Heart right ventricle (tissue), 16 donors: ENCODE results near the gene CYP46A1. TPM values are rescaled to one million over a fixed set of nuclear protein-coding genes. Genes with fewer than 3 reads are reported as not detected.

Source experiments
- ATAC-seq, 8 donors: fragments of 200-7000 bp; cut with Tn5 transposase; one replicate each; pipeline ENCODE4 v1.9.1; 2020; ENCODE audit warnings: mild to moderate bottlenecking in 8 of 8, moderate library complexity in 8 of 8, moderate number of reproducible peaks in 1 of 8
- DNase-seq, 2 donors: peaks; one replicate each; pipeline ENCODE4 v3.0.0-alpha.2; 2020
- H3K27ac ChIP-seq, 10 donors: fragments of 200-600 bp; sonication (generic) in 2 of 10; one replicate each; pipeline versions ENCODE4 v1.5.0 to v1.8.0; 2020 to 2022; ENCODE audit warnings: mild to moderate bottlenecking in 3 of 10
- H3K27me3 ChIP-seq, 7 donors: fragments of 200-600 bp; one replicate each; pipeline ENCODE4 v1.8.0; 2021 to 2022; ENCODE audit warnings: mild to moderate bottlenecking in 2 of 7
- H3K36me3 ChIP-seq, 9 donors: fragments of 200-600 bp; sonication (generic) in 1 of 9; one replicate each; pipeline versions ENCODE4 v1.5.0 to v1.8.0; 2020 to 2022; ENCODE audit warnings: mild to moderate bottlenecking in 2 of 9
- H3K4me1 ChIP-seq, 9 donors: fragments of 200-600 bp; sonication (generic) in 1 of 9; one replicate each; pipeline versions ENCODE4 v1.5.0 to v1.8.0; 2020 to 2022; ENCODE audit warnings: mild to moderate bottlenecking in 4 of 9
- H3K4me3 ChIP-seq, 10 donors: fragments of 200-600 bp; sonication (generic) in 2 of 10; one replicate each; pipeline versions ENCODE4 v1.5.0 to v1.8.0; 2020 to 2022; ENCODE audit warnings: mild to moderate bottlenecking in 7 of 10, moderate library complexity in 2 of 10
- H3K9me3 ChIP-seq, 11 donors: fragments of 200-600 bp in 10 of 11; sonication (generic) in 2 of 11; one replicate each; pipeline versions ENCODE4 v1.5.0 to v1.8.0; 2013 to 2022; ENCODE audit warnings: mild to moderate bottlenecking in 2 of 11, control low read depth in 1 of 11, moderate library complexity in 1 of 11
- WGBS, 2 donors: extraction: QIAGEN DNeasy Blood & Tissue Kit; methylation state at CpG; one replicate each; pipeline ENCODE4 v1.1.7; 2013; ENCODE audit warnings: inconsistent platforms in 1 of 2; 5-methylcytosine and 5-hydroxymethylcytosine counted together
- intact Hi-C, 10 donors: fragments of 100-400 bp; cut with DNase I; formaldehyde crosslinking; loops; one replicate each; pipeline versions ENCODE4 v1.11.1 to v1.14.2; 2022
- polyA plus RNA-seq, 2 donors: library from polyadenylated mRNA; stranded (reverse); fragments of 200-250 nt; gene quantifications; one replicate each; pipeline ENCODE4 v1.2.3, GENCODE V29; 2013
- total RNA-seq, 10 donors: library from RNA; stranded (reverse); fragmentation: NEBNext Ultra II Directional in 3 of 10; extraction: Animal tissue kit (Norgen Biotek cat#: 25700) in 3 of 10; gene quantifications; one replicate each; pipeline versions ENCODE4 v1.2.1 to v1.2.4, GENCODE V29; 2021 to 2023
- TF ChIP-seq, protein P1 (sequence below), 9 donors: fragments of 200-600 bp; sonication (generic) in 2 of 9; IDR thresholded peaks; one replicate each; pipeline versions ENCODE4 v1.5.0 to v1.8.0; 2021 to 2022; ENCODE audit warnings: antibody characterized with exemption in 9 of 9, mild to moderate bottlenecking in 5 of 9, moderate library complexity in 1 of 9
- donor health status: Arrhythmogenic right ventricular cardiomyopathy.
- donor health status: ischemic (EF 13 %, LVEDD 7.1; RV severe dilation, severe dysfunction).
- donor health status: healthy with polysubstance abuse.
- donor health status: DM: no; HTN: yes; CAD: no.
- donor health status: DM: no; HTN: no; CAD: no.
- donor health status: ischemic (EF 25% LVEDD 6.9; RV normal size, moderate dysfunction).
- donor health status: ischemic (EF 25% LVEDD 5.7; RV mildly dilated, moderate dysfunction).
- donor health status: healthy.
- donor health status: DM: yes; HTN: yes; CAD: no.
- donor health status: Ischemic cardiomyopathy.
- donor health status: ischemic (EF 35%, LVEDD 5.7; RV mildly dilated, moderate dysfunction).
- donor health status: nonischemic (EF 11% LVEDD 7.7; RV severe dilation, severe dysfunction).
- donor health status: DM: yes; HTN: yes; CAD: no.
- donor health status: PGD.
- donor health status: ischemic (EF 29% LVEDD 5.4; RV normal size, mild dysfunction).
- donor health status: nonischemic (EF 23%, LVEDD 6.1; RV moderate dilation, normal function).

The CYP46A1 gene
- total and polyA plus RNA-seq, 12 donors = 1.5 to 6.1 (median 3.5) TPM

DNA sequence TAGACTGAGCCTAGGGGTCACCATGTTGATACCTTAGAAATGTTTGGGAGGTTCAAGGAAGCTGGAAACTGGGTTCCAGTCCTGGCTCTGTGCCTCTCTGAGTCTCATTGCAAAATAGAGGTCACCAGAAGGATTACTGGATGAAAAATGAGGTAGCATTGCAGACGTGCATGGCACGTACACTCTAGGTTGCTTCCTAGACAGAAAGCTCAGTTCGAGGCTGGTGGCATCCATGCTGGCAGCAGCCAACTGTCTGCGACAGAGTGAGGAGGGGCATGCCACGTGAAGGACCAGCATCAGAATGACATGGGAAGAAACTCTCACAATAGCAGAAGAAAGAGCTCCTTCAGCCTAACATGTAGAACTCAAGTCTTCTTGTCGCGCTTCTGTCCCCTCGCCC is 4.6 kb upstream of the CYP46A1 start:
- Histone ChIP-seq H3K4me3 (no peak overlapping the region), H3K27ac (no peak overlapping the region), H3K36me3 (no peaks in the 10 kb centered on the region), H3K9me3 (peaks cover 0 to 21% (median 10%) of the 10 kb centered on the region in 11 donors), H3K27me3 (peaks cover 0 to 17% (median 3%) of the 10 kb centered on the region in 7 donors), H3K4me1 (peaks cover 7 to 22% (median 12%) of the 10 kb centered on the region in 9 donors)
- DNase-seq = no peak
- intact Hi-C loops = no loop called here
- TF ChIP-seq, protein P1, sequence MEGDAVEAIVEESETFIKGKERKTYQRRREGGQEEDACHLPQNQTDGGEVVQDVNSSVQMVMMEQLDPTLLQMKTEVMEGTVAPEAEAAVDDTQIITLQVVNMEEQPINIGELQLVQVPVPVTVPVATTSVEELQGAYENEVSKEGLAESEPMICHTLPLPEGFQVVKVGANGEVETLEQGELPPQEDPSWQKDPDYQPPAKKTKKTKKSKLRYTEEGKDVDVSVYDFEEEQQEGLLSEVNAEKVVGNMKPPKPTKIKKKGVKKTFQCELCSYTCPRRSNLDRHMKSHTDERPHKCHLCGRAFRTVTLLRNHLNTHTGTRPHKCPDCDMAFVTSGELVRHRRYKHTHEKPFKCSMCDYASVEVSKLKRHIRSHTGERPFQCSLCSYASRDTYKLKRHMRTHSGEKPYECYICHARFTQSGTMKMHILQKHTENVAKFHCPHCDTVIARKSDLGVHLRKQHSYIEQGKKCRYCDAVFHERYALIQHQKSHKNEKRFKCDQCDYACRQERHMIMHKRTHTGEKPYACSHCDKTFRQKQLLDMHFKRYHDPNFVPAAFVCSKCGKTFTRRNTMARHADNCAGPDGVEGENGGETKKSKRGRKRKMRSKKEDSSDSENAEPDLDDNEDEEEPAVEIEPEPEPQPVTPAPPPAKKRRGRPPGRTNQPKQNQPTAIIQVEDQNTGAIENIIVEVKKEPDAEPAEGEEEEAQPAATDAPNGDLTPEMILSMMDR (IDR thresholded peaks at IDR 0.05) = no peak
- WGBS, 2 donors = 85 to 89% methylated on average over 8 of the region's 8 CpGs
- ATAC-seq = no peak

DNA sequence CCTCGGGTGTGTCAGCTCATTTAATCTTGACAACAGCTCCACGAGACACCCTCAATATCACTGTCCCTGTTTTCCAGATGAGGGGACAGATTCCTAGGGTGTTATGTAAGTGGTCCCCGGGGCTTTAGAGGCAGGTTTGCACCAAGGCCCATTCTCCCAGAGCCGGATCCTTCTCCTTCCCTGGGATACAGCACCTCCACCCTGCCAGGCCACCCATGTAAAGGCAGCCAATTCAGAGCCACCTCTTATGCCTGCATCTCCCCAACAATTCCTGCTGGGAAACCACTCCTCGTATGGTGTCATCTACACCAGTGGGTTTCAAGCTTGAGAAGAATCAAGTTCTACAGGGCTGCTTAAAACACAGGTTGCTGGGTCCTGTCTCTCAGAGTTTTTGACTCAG is 4.1 kb upstream of the CYP46A1 start:
- peaks cover 9 to 24% (median 15%) of the 10 kb centered on the region in 9 donors for H3K4me1 ChIP-seq
- peaks cover 0 to 17% (median 3%) of the 10 kb centered on the region in 7 donors for H3K27me3 ChIP-seq
- intact Hi-C loops = loop anchor here in 6 of 10 donors (5.0 kb wide), 3 partner anchors 47 to 207 kb away; partner anchors contain the start of gene EML1 (in 2 of the 6)
- H3K27ac ChIP-seq = no peak overlapping the region
- H3K4me3 ChIP-seq = no peak overlapping the region
- ATAC-seq = no peak
- TF ChIP-seq, protein P1 (IDR thresholded peaks at IDR 0.05) = no peak
- no peaks in the 10 kb centered on the region for H3K36me3 ChIP-seq
- 64 to 67% methylated on average over 5 of the region's 5 CpGs for WGBS, 2 donors
- no peak for DNase-seq
- H3K9me3 ChIP-seq = peaks cover 0 to 21% (median 10%) of the 10 kb centered on the region in 11 donors

DNA sequence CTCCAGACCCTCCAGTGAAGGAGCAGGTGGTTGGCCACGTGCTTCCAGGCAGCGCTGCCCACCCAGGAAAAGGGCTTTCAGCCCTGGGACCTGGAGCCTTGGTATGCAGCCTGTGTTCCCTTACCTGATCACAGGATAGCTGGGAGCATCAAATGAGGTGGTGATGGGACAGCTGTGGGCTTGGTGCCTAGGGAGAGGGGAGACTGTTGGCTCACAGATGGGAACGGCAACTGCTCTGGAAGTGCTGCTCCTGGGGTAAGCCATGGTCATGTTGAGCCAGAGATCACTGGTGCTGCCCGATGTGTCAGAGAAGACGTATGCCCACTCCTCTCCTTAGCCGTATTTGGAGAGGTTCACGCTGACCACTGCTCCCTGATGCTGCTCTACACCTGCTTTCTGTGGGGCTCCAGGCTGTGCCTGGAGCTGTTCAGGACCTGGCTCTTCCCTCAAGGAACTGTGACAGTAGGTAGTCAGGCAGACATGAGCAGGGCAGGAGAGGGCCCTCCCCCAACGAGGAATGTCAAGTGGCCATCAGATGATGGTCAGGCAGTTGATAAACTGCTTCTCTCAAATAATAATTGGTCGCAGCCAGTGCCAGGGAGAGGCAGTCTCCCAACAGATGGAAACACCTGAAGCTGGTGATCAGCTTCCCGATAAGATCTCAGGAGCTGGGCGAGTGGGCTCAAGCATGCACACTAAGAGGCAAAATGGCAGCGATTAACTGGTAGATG is 2.8 kb upstream of the CYP46A1 start:
- WGBS, 2 donors = 69 to 70% methylated on average over 12 of the region's 12 CpGs
- no peak overlapping the region for H3K27ac ChIP-seq
- H3K4me1 ChIP-seq = peaks cover 9 to 24% (median 15%) of the 10 kb centered on the region in 9 donors
- DNase-seq (no peak), ATAC-seq (no peak)
- H3K36me3 ChIP-seq = no peaks in the 10 kb centered on the region
- no peak overlapping the region for H3K4me3 ChIP-seq
- H3K27me3 ChIP-seq = peaks cover 0 to 8% (median 0%) of the 10 kb centered on the region in 7 donors
- intact Hi-C loops = loop anchor here in 6 of 10 donors (5.0 kb wide), 3 partner anchors 46 to 206 kb away; partner anchors contain the start of gene EML1 (in 2 of the 6)
- TF ChIP-seq, protein P1 (IDR thresholded peaks at IDR 0.05) = no peak
- peaks cover 0 to 21% (median 10%) of the 10 kb centered on the region in 11 donors for H3K9me3 ChIP-seq

DNA sequence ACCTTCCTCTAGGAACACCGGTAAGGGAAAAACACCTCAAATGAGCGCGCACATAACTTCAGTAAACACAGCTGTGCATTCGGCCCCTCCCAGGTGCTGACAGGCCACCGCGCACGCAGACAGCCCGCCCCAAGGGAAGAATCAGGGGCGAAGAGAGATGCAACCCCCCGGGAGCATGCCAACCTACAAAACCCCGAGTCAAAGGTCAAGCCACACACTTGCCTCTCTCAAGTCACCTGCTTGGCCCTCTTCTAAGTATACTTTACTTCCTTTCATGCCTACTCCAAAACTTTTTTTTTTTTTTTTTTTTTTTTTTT is 2.3 kb upstream of the CYP46A1 start:
- H3K27me3 ChIP-seq = peaks cover 0 to 7% (median 0%) of the 10 kb centered on the region in 7 donors
- TF ChIP-seq, protein P1 (IDR thresholded peaks at IDR 0.05) = no peak
- H3K4me1 ChIP-seq = peaks cover 9 to 24% (median 15%) of the 10 kb centered on the region in 9 donors
- no peak for ATAC-seq
- H3K36me3 ChIP-seq = no peaks in the 10 kb centered on the region
- H3K4me3 ChIP-seq = no peak overlapping the region
- no peak for DNase-seq
- WGBS, 2 donors = 70 to 76% methylated on average over 11 of the region's 11 CpGs
- H3K9me3 ChIP-seq = peaks cover 0 to 21% (median 10%) of the 10 kb centered on the region in 11 donors
- intact Hi-C loops = loop anchor here in 9 of 10 donors (1.0 to 5.0 kb wide), 5 partner anchors 46 to 206 kb away; partner anchors contain the start of gene EML1 (in 2 of the 9)
- H3K27ac ChIP-seq = no peak overlapping the region
